Naive thymus-derived CD8-positive, alpha-beta T cell (primary cell): ENCODE data around the gene PPP2R2B. TPM values are rescaled to one million over a fixed set of nuclear protein-coding genes. Genes with fewer than 3 reads are reported as not detected.
A peak's percentile ranks its signal among the peaks of the same experiment; 100 is the strongest.

Source experiments
- ATAC-seq, 2 donors: fragments of 150-1000 bp; cut with Tn5 transposase in 1 of 2; sonication (Bioruptor Pico), chemical (Tn5 transposase) in 1 of 2; 1 replicate in 1 of 2; 2 replicates in 1 of 2; pipeline ENCODE4 v1.10.0; 2021; ENCODE audit warnings: mild to moderate bottlenecking in 2 of 2, moderate library complexity in 2 of 2
- POLR2A ChIA-PET: fragments of 350-600 bp; sonication (Branson Sonifier 250); formaldehyde crosslinking; loops from one replicate; lab custom pipeline; 2021; ENCODE audit warnings: antibody characterized with exemption; lab: Charles Lee
- DNase-seq, 10 donors: peaks; one replicate each; pipeline versions ENCODE4 v3.0.0 to v3.0.0-alpha.2; 2020 to 2022
- H3K27ac Mint-ChIP-seq, 10 donors: one replicate each; pipeline ENCODE4 v1.8.0; 2020 to 2022; ENCODE audit warnings: mild to moderate bottlenecking in 10 of 10, mixed read lengths in 10 of 10, moderate library complexity in 4 of 10, inconsistent platforms in 1 of 10
- H3K27me3 Mint-ChIP-seq, 5 donors: one replicate each; pipeline ENCODE4 v1.8.0; 2021 to 2022; ENCODE audit warnings: mixed read lengths in 5 of 5
- H3K36me3 Mint-ChIP-seq, 3 donors: one replicate each; pipeline ENCODE4 v1.8.0; 2020 to 2022; ENCODE audit warnings: mixed read lengths in 3 of 3, mild to moderate bottlenecking in 2 of 3, inconsistent platforms in 1 of 3
- H3K4me1 Mint-ChIP-seq, 4 donors: one replicate each; pipeline ENCODE4 v1.8.0; 2021 to 2022; ENCODE audit warnings: mixed read lengths in 4 of 4
- H3K4me3 Mint-ChIP-seq, 10 donors: one replicate each; pipeline ENCODE4 v1.8.0; 2020 to 2022; ENCODE audit warnings: mild to moderate bottlenecking in 10 of 10, mixed read lengths in 10 of 10, moderate library complexity in 6 of 10, inconsistent platforms in 1 of 10
- H3K9me3 Mint-ChIP-seq, 9 donors: one replicate each; pipeline ENCODE4 v1.8.0; 2020 to 2022; ENCODE audit warnings: mixed read lengths in 9 of 9, mild to moderate bottlenecking in 3 of 9, inconsistent platforms in 1 of 9, moderate library complexity in 1 of 9
- polyA plus RNA-seq, 3 donors: library from polyadenylated mRNA; unstranded; fragments of 300-500 nt; fragmentation: Illumina TruSeq; gene quantifications; one replicate each; pipeline ENCODE4 v1.2.3, GENCODE V29; 2021
- total RNA-seq, 8 experiments: library from RNA in 2 of 8; stranded (reverse) in 2 of 8; gene quantifications; one replicate each; pipeline ENCODE4 v1.2.3 and lab custom pipeline; 2021 to 2026

The PPP2R2B gene
- total and polyA plus RNA-seq, 5 experiments from 2014 or later, result 0.57 to 17.9 (median 0.77) TPM

GRCh38 chr5:146849694-146850303 lies 28.8 kb downstream of the PPP2R2B start:
- Mint-ChIP-seq H3K9me3 (no peaks in the 10 kb centered on the region), H3K36me3 (no peaks in the 10 kb centered on the region), H3K27ac (no peak overlapping the region), H3K4me3 (no peak overlapping the region), H3K27me3 (peaks cover 0 to 7% (median 1%) of the 10 kb centered on the region in 5 donors), H3K4me1 (peaks cover 0 to 2% (median 0%) of the 10 kb centered on the region in 4 donors)
- no peak for DNase-seq
- ATAC-seq, result no peak
- POLR2A ChIA-PET, result no interaction called here

- H3K4me3 Mint-ChIP-seq, result no peak overlapping the region
- H3K27ac Mint-ChIP-seq, result no peak overlapping the region
- no peak for DNase-seq
- ATAC-seq, result no peak
- POLR2A ChIA-PET, result no interaction called here
- H3K27me3 Mint-ChIP-seq, result peaks cover 0 to 5% (median 0%) of the 10 kb centered on the region in 5 donors
- H3K9me3 Mint-ChIP-seq, result no peaks in the 10 kb centered on the region
- H3K4me1 Mint-ChIP-seq, result peaks cover 0 to 2% (median 0%) of the 10 kb centered on the region in 4 donors
- H3K36me3 Mint-ChIP-seq, result no peaks in the 10 kb centered on the region
Measured at GRCh38 chr5:146848133-146848532, 30.4 kb downstream of the PPP2R2B start.

- POLR2A ChIA-PET, result no interaction called here
- no peak overlapping the region for H3K4me3 Mint-ChIP-seq
- H3K4me1 Mint-ChIP-seq, result no peaks in the 10 kb centered on the region
- peaks cover 0 to 15% (median 11%) of the 10 kb centered on the region in 3 donors for H3K36me3 Mint-ChIP-seq
- peaks cover 6 to 15% (median 13%) of the 10 kb centered on the region in 9 donors for H3K9me3 Mint-ChIP-seq
- H3K27ac Mint-ChIP-seq, result no peak overlapping the region
- peaks cover 0 to 6% (median 3%) of the 10 kb centered on the region in 5 donors for H3K27me3 Mint-ChIP-seq
- DNase-seq (no peak), ATAC-seq (no peak)
Measured at GRCh38 chr5:146840016-146840415, 38.5 kb downstream of the PPP2R2B start.

- ATAC-seq (no peak), DNase-seq (no peak)
- Mint-ChIP-seq H3K27ac (no peak overlapping the region), H3K4me3 (no peak overlapping the region), H3K9me3 (peaks cover 6 to 12% (median 10%) of the 10 kb centered on the region in 9 donors), H3K4me1 (no peaks in the 10 kb centered on the region), H3K27me3 (peaks cover 0 to 6% (median 3%) of the 10 kb centered on the region in 5 donors), H3K36me3 (peaks cover 0 to 11% (median 10%) of the 10 kb centered on the region in 3 donors)
- POLR2A ChIA-PET, result no interaction called here
Measured at GRCh38 chr5:146836226-146836842, 42.2 kb downstream of the PPP2R2B start.

GRCh38 chr5:146832985-146833732 lies 45.4 kb downstream of the PPP2R2B start:
- no peak overlapping the region for H3K27ac Mint-ChIP-seq
- no peak overlapping the region for H3K4me3 Mint-ChIP-seq
- ATAC-seq (no peak), DNase-seq (no peak)
- peaks cover 0 to 4% (median 3%) of the 10 kb centered on the region in 5 donors for H3K27me3 Mint-ChIP-seq
- H3K4me1 Mint-ChIP-seq, result no peaks in the 10 kb centered on the region
- H3K36me3 Mint-ChIP-seq, result no peaks in the 10 kb centered on the region
- POLR2A ChIA-PET, result no interaction called here
- H3K9me3 Mint-ChIP-seq, result no peaks in the 10 kb centered on the region

- ATAC-seq (no peak), DNase-seq (no peak)
- no peaks in the 10 kb centered on the region for H3K4me1 Mint-ChIP-seq
- H3K9me3 Mint-ChIP-seq, result peaks cover 0 to 2% (median 0%) of the 10 kb centered on the region in 9 donors
- H3K4me3 Mint-ChIP-seq, result no peak overlapping the region
- H3K27me3 Mint-ChIP-seq, result peaks cover 0 to 4% (median 1%) of the 10 kb centered on the region in 5 donors
- POLR2A ChIA-PET, result no interaction called here
- no peaks in the 10 kb centered on the region for H3K36me3 Mint-ChIP-seq
- H3K27ac Mint-ChIP-seq, result no peak overlapping the region
Measured at GRCh38 chr5:146828385-146828784, 50.2 kb downstream of the PPP2R2B start.

GRCh38 chr5:146827901-146828300 lies 50.7 kb downstream of the PPP2R2B start:
- Mint-ChIP-seq H3K27me3 (peaks cover 0 to 4% (median 1%) of the 10 kb centered on the region in 5 donors), H3K4me1 (no peaks in the 10 kb centered on the region), H3K9me3 (peaks cover 0 to 2% (median 0%) of the 10 kb centered on the region in 9 donors), H3K27ac (no peak overlapping the region), H3K36me3 (no peaks in the 10 kb centered on the region), H3K4me3 (no peak overlapping the region)
- DNase-seq (no peak), ATAC-seq (no peak)
- POLR2A ChIA-PET, result no interaction called here

- Mint-ChIP-seq H3K4me1 (no peaks in the 10 kb centered on the region), H3K9me3 (peaks cover 0 to 2% (median 0%) of the 10 kb centered on the region in 9 donors), H3K36me3 (no peaks in the 10 kb centered on the region), H3K4me3 (no peak overlapping the region), H3K27me3 (peaks cover 0 to 4% (median 1%) of the 10 kb centered on the region in 5 donors), H3K27ac (no peak overlapping the region)
- ATAC-seq (no peak), DNase-seq (peak in 2 of 10 donors; percentile 15 to 17)
- POLR2A ChIA-PET, result no interaction called here
Measured at GRCh38 chr5:146825033-146825432, 53.5 kb downstream of the PPP2R2B start.

- Mint-ChIP-seq H3K4me3 (no peak overlapping the region), H3K4me1 (no peaks in the 10 kb centered on the region), H3K36me3 (no peaks in the 10 kb centered on the region), H3K27ac (no peak overlapping the region), H3K27me3 (peaks cover 0 to 3% (median 1%) of the 10 kb centered on the region in 5 donors), H3K9me3 (peaks cover 0 to 2% (median 0%) of the 10 kb centered on the region in 9 donors)
- POLR2A ChIA-PET, result interaction anchor here (0.5 kb wide), 1 partner anchor 68 kb away, joined by 3 read pairs; no protein-coding TSS in a partner anchor
- ATAC-seq (no peak), DNase-seq (no peak)
Measured at GRCh38 chr5:146821732-146822131, 56.8 kb downstream of the PPP2R2B start.

- Mint-ChIP-seq H3K27me3 (peaks cover 0 to 2% (median 0%) of the 10 kb centered on the region in 5 donors), H3K36me3 (no peaks in the 10 kb centered on the region), H3K4me1 (no peaks in the 10 kb centered on the region), H3K27ac (no peak overlapping the region), H3K9me3 (peaks cover 0 to 2% (median 0%) of the 10 kb centered on the region in 9 donors), H3K4me3 (no peak overlapping the region)
- ATAC-seq, result no peak
- POLR2A ChIA-PET, result no interaction called here
- no peak for DNase-seq
Measured at GRCh38 chr5:146820987-146821386, 57.6 kb downstream of the PPP2R2B start.

GRCh38 chr5:146818822-146819221 lies 59.7 kb downstream of the PPP2R2B start:
- H3K27me3 Mint-ChIP-seq, result no peaks in the 10 kb centered on the region
- POLR2A ChIA-PET, result no interaction called here
- no peak overlapping the region for H3K27ac Mint-ChIP-seq
- H3K36me3 Mint-ChIP-seq, result no peaks in the 10 kb centered on the region
- ATAC-seq (no peak), DNase-seq (no peak)
- H3K9me3 Mint-ChIP-seq, result no peaks in the 10 kb centered on the region
- no peak overlapping the region for H3K4me3 Mint-ChIP-seq
- H3K4me1 Mint-ChIP-seq, result peaks cover 2 to 15% (median 10%) of the 10 kb centered on the region in 4 donors

GRCh38 chr5:146817973-146818372 lies 60.6 kb downstream of the PPP2R2B start:
- H3K4me1 Mint-ChIP-seq, result peaks cover 4 to 18% (median 14%) of the 10 kb centered on the region in 4 donors
- ATAC-seq (no peak), DNase-seq (no peak)
- no peaks in the 10 kb centered on the region for H3K27me3 Mint-ChIP-seq
- no peak overlapping the region for H3K27ac Mint-ChIP-seq
- H3K36me3 Mint-ChIP-seq, result no peaks in the 10 kb centered on the region
- POLR2A ChIA-PET, result no interaction called here
- H3K4me3 Mint-ChIP-seq, result no peak overlapping the region
- no peaks in the 10 kb centered on the region for H3K9me3 Mint-ChIP-seq
